HepG2 (cell line): ENCODE data around the gene MACROD2. TPM values are rescaled to one million over a fixed set of nuclear protein-coding genes. Genes with fewer than 3 reads are reported as not detected.

Source experiments
- ATAC-seq: fragments of 200-7000 bp; cut with Tn5 transposase; 3 replicates; pipeline ENCODE4 v1.9.1; 2020; ENCODE audit warnings: mild to moderate bottlenecking, moderate library complexity
- BruUV-seq: library from RNA; stranded (reverse); fragments of 400-500 nt; replicated peaks from 2 replicates; lab custom pipeline; 2021; lab: Mats Ljungman, UMichigan
- CTCF ChIA-PET: fragments of 300-600 bp; formaldehyde crosslinking; extraction: SDS; loops from one replicate; lab custom pipeline; 2021; ENCODE audit warnings: low total read pairs, inconsistent platforms, low intra/inter-chr PET ratio; lab: Yijun Ruan, JAX
- POLR2A ChIA-PET: fragments of 350-600 bp; sonication (Branson Sonifier 250); formaldehyde crosslinking; loops from one replicate; lab custom pipeline; 2020; ENCODE audit warnings: antibody characterized with exemption, inconsistent platforms; lab: Yijun Ruan, JAX
- DNase-seq: peaks from one replicate; pipeline ENCODE4 v3.0.0-alpha.2; 2015; ENCODE audit warnings: low spot score
- FAIRE-seq: peaks from 3 replicates; lab custom pipeline; 2011; peaks lifted over from hg19 to GRCh38; lab: Jason Lieb, UNC
- H2AFZ ChIP-seq: one replicate; pipeline ENCODE4 v1.6.1; 2011; ENCODE audit warnings: low read length, inconsistent platforms
- H3K27ac ChIP-seq: fragments of 300-600 bp; 3 replicates; pipeline ENCODE4 v1.8.0; 2011; ENCODE audit warnings: mixed run types, mild to moderate bottlenecking, mixed read lengths, low read length, inconsistent platforms; ENCODE audit not compliant: insufficient read depth; ENCODE audit errors: extremely low read length
- H3K27me3 ChIP-seq, 2 experiments: fragments of 200-600 bp in 1 of 2; 2 replicates in 1 of 2; 3 replicates in 1 of 2; pipeline versions ENCODE4 v1.6.0 to v1.8.0; 2011; ENCODE audit warnings: low read length in 2 of 2, mild to moderate bottlenecking in 2 of 2, moderate library complexity in 2 of 2, inconsistent platforms in 1 of 2; ENCODE audit not compliant: insufficient read depth in 2 of 2, control insufficient read depth in 1 of 2
- H3K36me3 ChIP-seq, 2 experiments: fragments of 200-600 bp in 1 of 2; replicated peaks in 1 of 2; 2 replicates in 1 of 2; 3 replicates in 1 of 2; pipeline versions ENCODE4 v1.5.1 to v1.8.0; 2011; ENCODE audit warnings: low read length in 2 of 2, inconsistent platforms in 1 of 2; ENCODE audit not compliant: insufficient read depth in 2 of 2, control insufficient read depth in 1 of 2
- H3K4me1 ChIP-seq: 2 replicates; pipeline ENCODE4 v1.5.1; 2012; ENCODE audit warnings: low read length, inconsistent platforms; ENCODE audit not compliant: insufficient read depth
- H3K4me2 ChIP-seq: 2 replicates; pipeline ENCODE4 v1.6.0; 2011; ENCODE audit warnings: low read depth, low read length, inconsistent platforms
- H3K4me3 ChIP-seq, 3 experiments: fragments of 200-600 bp in 1 of 3; sonication (generic), shearing (Covaris generic) in 1 of 3; replicated peaks in 1 of 3; 2 replicates each; pipeline ENCODE4 v1.5.1; 2011 to 2016; ENCODE audit warnings: low read length in 3 of 3, inconsistent platforms in 2 of 3, low read depth in 2 of 3, mild to moderate bottlenecking in 2 of 3, control low read depth in 1 of 3, mixed read lengths in 1 of 3; ENCODE audit not compliant: insufficient read depth in 1 of 3
- H3K79me2 ChIP-seq: one replicate; pipeline ENCODE4 v1.6.1; 2011; ENCODE audit warnings: low read length, inconsistent platforms; ENCODE audit not compliant: insufficient read depth
- H3K9ac ChIP-seq: 2 replicates; pipeline ENCODE4 v1.6.0; 2011; ENCODE audit warnings: mild to moderate bottlenecking, low read depth, low read length, inconsistent platforms; ENCODE audit not compliant: insufficient read depth
- H3K9me3 ChIP-seq: 2 replicates; pipeline ENCODE4 v1.5.1; 2012; ENCODE audit warnings: mild to moderate bottlenecking, low read length
- H4K20me1 ChIP-seq: 2 replicates; pipeline ENCODE4 v1.6.0; 2011; ENCODE audit warnings: inconsistent platforms, mild to moderate bottlenecking, low read length, moderate library complexity; ENCODE audit not compliant: insufficient read depth
- ARNT2 ChIP-seq: sonication (generic); formaldehyde crosslinking; IDR thresholded peaks from 2 replicates; pipeline ENCODE4 v1.8.0; 2022; ENCODE audit warnings: mild to moderate bottlenecking, low read depth, missing genetic modification reagents, moderate library complexity
- ARNTL ChIP-seq: sonication (generic); formaldehyde crosslinking; IDR thresholded peaks from 2 replicates; pipeline ENCODE4 v1.4.0; 2020; ENCODE audit warnings: mild to moderate bottlenecking, missing genetic modification reagents
- HIVEP1 ChIP-seq: sonication (generic); formaldehyde crosslinking; IDR thresholded peaks from 2 replicates; pipeline ENCODE4 v1.4.0; 2020; ENCODE audit warnings: mild to moderate bottlenecking, missing genetic modification reagents
- HNF1A ChIP-seq, 2 experiments: sonication (generic) in 1 of 2; formaldehyde crosslinking in 1 of 2; IDR thresholded peaks; 2 replicates each; pipeline versions ENCODE4 v1.4.0 to v1.6.1; 2016 to 2020; ENCODE audit warnings: borderline replicate concordance in 1 of 2, low read depth in 1 of 2, mild to moderate bottlenecking in 1 of 2, missing genetic modification reagents in 1 of 2
- KAT7 ChIP-seq: IDR thresholded peaks from 2 replicates; pipeline ENCODE4 v1.6.1; 2018; ENCODE audit warnings: borderline replicate concordance, missing compliant biosample characterization
- MBD4 ChIP-seq: IDR thresholded peaks from 2 replicates; pipeline ENCODE4 v1.6.1; 2012; ENCODE audit warnings: low read length, inconsistent platforms, borderline replicate concordance
- MED1 ChIP-seq: sonication (generic); formaldehyde crosslinking; IDR thresholded peaks from 2 replicates; pipeline ENCODE4 v1.4.0; 2020; ENCODE audit warnings: missing genetic modification reagents
- PHF8 ChIP-seq: sonication (generic); formaldehyde crosslinking; IDR thresholded peaks from 2 replicates; pipeline ENCODE4 v1.5.0; 2020; ENCODE audit warnings: missing genetic modification reagents
- SIX4 ChIP-seq: sonication (generic); formaldehyde crosslinking; IDR thresholded peaks from 2 replicates; pipeline ENCODE4 v1.4.0; 2020; ENCODE audit warnings: missing genetic modification reagents
- SRY ChIP-seq: sonication (generic); formaldehyde crosslinking; IDR thresholded peaks from 2 replicates; pipeline ENCODE4 v1.8.0; 2022; ENCODE audit warnings: mild to moderate bottlenecking, missing genetic modification reagents
- TP53 ChIP-seq: sonication (generic); formaldehyde crosslinking; conservative IDR thresholded peaks from 2 replicates; pipeline ENCODE4 v1.4.0; 2020; ENCODE audit warnings: missing genetic modification reagents
- UBTF ChIP-seq: sonication (generic); formaldehyde crosslinking; IDR thresholded peaks from 2 replicates; pipeline ENCODE4 v1.4.0; 2020; ENCODE audit warnings: mild to moderate bottlenecking, missing genetic modification reagents
- ZNF570 ChIP-seq: sonication (generic); formaldehyde crosslinking; IDR thresholded peaks from 2 replicates; pipeline ENCODE4 v1.4.0; 2020; ENCODE audit warnings: mild to moderate bottlenecking, missing genetic modification reagents, borderline replicate concordance
- ZNF878 ChIP-seq: sonication (generic); formaldehyde crosslinking; IDR thresholded peaks from 2 replicates; pipeline ENCODE4 v1.8.1; 2023; ENCODE audit warnings: mild to moderate bottlenecking, missing genetic modification reagents, moderate library complexity
- WGBS: methylation state at CpG from one replicate; pipeline ENCODE4 v1.1.6; 2017; ENCODE audit warnings: low lambda C conversion rate; 5-methylcytosine and 5-hydroxymethylcytosine counted together
- in situ Hi-C: cut with HindIII; loops from 2 replicates; pipeline ENCODE4 v1.10.0; 2017; ENCODE audit warnings: low pct_unique_long_range_greater_than_20kb; ENCODE audit not compliant: extremely low pct_ligation_motif_present
- intact Hi-C: fragments of 100-400 bp; cut with micrococcal nuclease; formaldehyde crosslinking; loops from one replicate; pipeline ENCODE4 v1.10.0; 2022; ENCODE audit not compliant: unreplicated experiment
- polyA plus RNA-seq, 8 experiments: library from polyadenylated mRNA; depleted of rRNA in 3 of 8; stranded (reverse) in 7 of 8; unstranded in 1 of 8; fragments of >200 nt; fragmentation: Illumina TruSeq in 4 of 8; extraction: Trizol in 4 of 8; gene quantifications; 2 replicates each; pipeline versions ENCODE4 v1.2.1 to v1.2.3, GENCODE V29; 2011 to 2016; ENCODE audit warnings: low read depth in 4 of 8, missing spikeins in 1 of 8, mixed read lengths in 1 of 8; ENCODE audit not compliant: insufficient read depth in 1 of 8
- total RNA-seq, 5 experiments: library from RNA; depleted of rRNA; stranded (reverse); fragments of >200 nt; fragmentation: Illumina TruSeq; extraction: Trizol; gene quantifications; 2 replicates each; pipeline ENCODE4 v1.2.3, GENCODE V29; 2016; ENCODE audit warnings: low read depth in 1 of 5
- TF ChIP-seq, protein P1 (sequence below): sonication (generic); formaldehyde crosslinking; IDR thresholded peaks from 2 replicates; pipeline ENCODE4 v1.5.1; 2020; ENCODE audit warnings: missing genetic modification reagents, mild to moderate bottlenecking, borderline replicate concordance

The MACROD2 gene
- total and polyA plus RNA-seq, 2 of the 13 experiments (the other 11 are each of a cell fraction or from before 2014, with no cell fraction given), result 0.13 to 0.51 TPM

DNA sequence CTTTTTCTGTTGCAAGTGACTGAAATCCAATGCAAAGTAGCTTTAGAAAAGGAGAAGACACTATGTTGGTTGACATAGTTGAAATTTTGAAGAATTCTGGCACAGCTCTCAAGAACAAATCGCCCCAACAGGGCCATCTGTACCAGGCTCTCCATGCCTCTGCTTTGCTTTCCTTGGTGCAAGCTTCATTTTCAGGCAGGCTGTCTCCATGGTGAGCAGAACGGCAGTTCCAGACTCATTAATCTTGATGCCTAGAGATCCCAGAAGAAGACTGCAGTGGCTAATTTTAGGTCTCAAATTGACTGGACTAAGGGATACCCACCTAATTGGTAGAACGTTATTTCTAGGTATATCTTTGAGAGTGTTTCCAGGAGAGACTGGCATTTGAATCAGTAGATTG lies 1292.8 kb downstream of the MACROD2 start:
- no TSS peak for BruUV-seq
- no peak for ATAC-seq
- intact Hi-C loops (no loop called here), in situ Hi-C loops (no loop called here)
- Histone ChIP-seq H3K9ac (no peak overlapping the region), H3K4me3 (no peak overlapping the region), H3K4me1 (no peaks in the 10 kb centered on the region), H2AFZ (no peak overlapping the region), H3K9me3 (peaks cover 74% of the 10 kb centered on the region), H4K20me1 (no peaks in the 10 kb centered on the region), H3K36me3 (no peaks in the 10 kb centered on the region), H3K79me2 (no peaks in the 10 kb centered on the region), H3K27me3 (no peaks in the 10 kb centered on the region), H3K4me2 (no peak overlapping the region), H3K27ac (no peak overlapping the region)
- no peak for DNase-seq
- POLR2A ChIA-PET, result no interaction called here
- WGBS, result 26% methylated on average over 3 of the region's 3 CpGs
- no peak for FAIRE-seq
- CTCF ChIA-PET, result no interaction called here
- TF ChIP-seq KAT7 (CRISPR knock-in tag) (no peak), SRY (CRISPR knock-in tag) (no peak), PHF8 (CRISPR knock-in tag) (no peak), SIX4 (CRISPR knock-in tag) (no peak), MED1 (CRISPR knock-in tag) (no peak), TP53 (no peak), HNF1A (IDR thresholded peaks at IDR 0.05; ENCODE audit: low read depth) (no peak), HNF1A (CRISPR knock-in tag; IDR thresholded peaks at IDR 0.05; ENCODE audit: borderline replicate concordance) (no peak), HIVEP1 (no peak), UBTF (no peak), ARNTL (CRISPR knock-in tag) (no peak), ZNF570 (CRISPR knock-in tag) (no peak), ZNF878 (no peak), MBD4 (no peak), ARNT2 (CRISPR knock-in tag) (no peak)
- TF ChIP-seq, protein P1, sequence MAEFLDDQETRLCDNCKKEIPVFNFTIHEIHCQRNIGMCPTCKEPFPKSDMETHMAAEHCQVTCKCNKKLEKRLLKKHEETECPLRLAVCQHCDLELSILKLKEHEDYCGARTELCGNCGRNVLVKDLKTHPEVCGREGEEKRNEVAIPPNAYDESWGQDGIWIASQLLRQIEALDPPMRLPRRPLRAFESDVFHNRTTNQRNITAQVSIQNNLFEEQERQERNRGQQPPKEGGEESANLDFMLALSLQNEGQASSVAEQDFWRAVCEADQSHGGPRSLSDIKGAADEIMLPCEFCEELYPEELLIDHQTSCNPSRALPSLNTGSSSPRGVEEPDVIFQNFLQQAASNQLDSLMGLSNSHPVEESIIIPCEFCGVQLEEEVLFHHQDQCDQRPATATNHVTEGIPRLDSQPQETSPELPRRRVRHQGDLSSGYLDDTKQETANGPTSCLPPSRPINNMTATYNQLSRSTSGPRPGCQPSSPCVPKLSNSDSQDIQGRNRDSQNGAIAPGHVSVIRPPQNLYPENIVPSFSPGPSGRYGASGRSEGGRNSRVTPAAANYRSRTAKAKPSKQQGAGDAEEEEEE, result no peak
